Measurements from ENCODE around the gene PCMTD2.

Gene PCMTD2

GRCh38 chr20:64255361-64256281, at the start of gene PCMTD2:
TSS of gene PCMTD2 (plus strand) at chr20:64255748. CDS start at chr20:64259966, 4,218 bp downstream.
- POLR2A ChIA-PET = interaction anchor here (0.8 to 1.1 kb wide), 2 partner anchors 15 to 32 kb away, joined by 3 to 4 read pairs; no protein-coding TSS in a partner anchor
- Histone ChIP-seq H3K36me3 (ENCODE audit: control insufficient read depth in 2 of 2, insufficient read depth in 1 of 2, low read length in 2 of 2) (no peaks in the 10 kb centered on the region; a peak in 1 of 3 replicates), H3K9me3 (ENCODE audit: control insufficient read depth, insufficient read depth, low read depth, low read length) (no peaks in the 10 kb centered on the region), H3K27ac (ENCODE audit: extremely low read depth, low read depth, low read length) (peak within 1 kb of the TSS; percentile 74), H3K4me3 (ENCODE audit: low read depth, low read length) (peak within 1 kb of the TSS; percentile 73), H3K4me1 (ENCODE audit: control insufficient read depth, insufficient read depth, low read length) (no peaks in the 10 kb centered on the region)
- CTCF ChIA-PET = interaction anchor here (1.1 kb wide), 1 partner anchor 9 kb away, joined by 3 read pairs; no protein-coding TSS in a partner anchor
- TF ChIP-seq ZNF513 (tag by site-specific recombination; IDR thresholded peaks at IDR 0.05) (no peak), ZXDB (tag by site-specific recombination; IDR thresholded peaks at IDR 0.05) (peak; percentile 48), ZNF324 (tag by site-specific recombination; IDR thresholded peaks at IDR 0.05) (peak; percentile 77; the same call in 1 of the 2 replicates), ZNF23 (tag by site-specific recombination; IDR thresholded peaks at IDR 0.05; ENCODE audit: borderline replicate concordance) (no peak), ZNF76 (tag by site-specific recombination; IDR thresholded peaks at IDR 0.05; ENCODE audit: borderline replicate concordance, low read depth) (peak; percentile 57; the same call in 1 of the 2 replicates), ZNF670 (tag by site-specific recombination; IDR thresholded peaks at IDR 0.05; ENCODE audit: low read depth) (no peak), ZSCAN16 (tag by site-specific recombination; IDR thresholded peaks at IDR 0.05) (0 out of 2 replicates have a peak, but pooled peaks have one; percentile 45), ZNF600 (tag by site-specific recombination; IDR thresholded peaks at IDR 0.05) (peak; percentile 40), MYNN (tag by site-specific recombination; IDR thresholded peaks at IDR 0.05; ENCODE audit: borderline replicate concordance) (no peak), ZSCAN30 (tag by site-specific recombination; IDR thresholded peaks at IDR 0.05) (peak; percentile 75; the same call in 1 of the 2 replicates), ZNF549 (tag by site-specific recombination; IDR thresholded peaks at IDR 0.05) (no peak), GLI2 (tag by site-specific recombination; IDR thresholded peaks at IDR 0.05; ENCODE audit: borderline replicate concordance, low read depth) (no peak), HOXC10 (CRISPR knock-in tag; IDR thresholded peaks at IDR 0.05) (no peak), FEZF1 (tag by site-specific recombination; IDR thresholded peaks at IDR 0.05) (no peak), ZNF341 (tag by site-specific recombination; IDR thresholded peaks at IDR 0.05; ENCODE audit: low read depth) (no peak), GLI4 (tag by site-specific recombination; IDR thresholded peaks at IDR 0.05) (no peak), ZFP37 (tag by site-specific recombination; IDR thresholded peaks at IDR 0.05) (no peak), ZNF660 (tag by site-specific recombination; IDR thresholded peaks at IDR 0.05) (no peak), ZNF776 (tag by site-specific recombination; IDR thresholded peaks at IDR 0.05; ENCODE audit: borderline replicate concordance) (no peak), ZNF843 (tag by site-specific recombination; IDR thresholded peaks at IDR 0.05) (0 out of 2 replicates have a peak, but pooled peaks have one; percentile 21), KLF9 (tag by site-specific recombination; IDR thresholded peaks at IDR 0.05; ENCODE audit: low read depth) (0 out of 2 replicates have a peak, but pooled peaks have one; percentile 39), ZNF423 (tag by site-specific recombination; IDR thresholded peaks at IDR 0.05) (peak; percentile 40; the same call in 1 of the 2 replicates), ZNF610 (tag by site-specific recombination; IDR thresholded peaks at IDR 0.05; ENCODE audit: borderline replicate concordance) (0 out of 2 replicates have a peak, but pooled peaks have one; percentile 74), ZNF777 (tag by site-specific recombination; IDR thresholded peaks at IDR 0.05; ENCODE audit: borderline replicate concordance) (peak; percentile 41; the same call in 1 of the 2 replicates)
- TF ChIP-seq, protein P1, sequence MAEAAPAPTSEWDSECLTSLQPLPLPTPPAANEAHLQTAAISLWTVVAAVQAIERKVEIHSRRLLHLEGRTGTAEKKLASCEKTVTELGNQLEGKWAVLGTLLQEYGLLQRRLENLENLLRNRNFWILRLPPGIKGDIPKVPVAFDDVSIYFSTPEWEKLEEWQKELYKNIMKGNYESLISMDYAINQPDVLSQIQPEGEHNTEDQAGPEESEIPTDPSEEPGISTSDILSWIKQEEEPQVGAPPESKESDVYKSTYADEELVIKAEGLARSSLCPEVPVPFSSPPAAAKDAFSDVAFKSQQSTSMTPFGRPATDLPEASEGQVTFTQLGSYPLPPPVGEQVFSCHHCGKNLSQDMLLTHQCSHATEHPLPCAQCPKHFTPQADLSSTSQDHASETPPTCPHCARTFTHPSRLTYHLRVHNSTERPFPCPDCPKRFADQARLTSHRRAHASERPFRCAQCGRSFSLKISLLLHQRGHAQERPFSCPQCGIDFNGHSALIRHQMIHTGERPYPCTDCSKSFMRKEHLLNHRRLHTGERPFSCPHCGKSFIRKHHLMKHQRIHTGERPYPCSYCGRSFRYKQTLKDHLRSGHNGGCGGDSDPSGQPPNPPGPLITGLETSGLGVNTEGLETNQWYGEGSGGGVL (tag by site-specific recombination; IDR thresholded peaks at IDR 0.05) = no peak
- TF ChIP-seq, protein P2, sequence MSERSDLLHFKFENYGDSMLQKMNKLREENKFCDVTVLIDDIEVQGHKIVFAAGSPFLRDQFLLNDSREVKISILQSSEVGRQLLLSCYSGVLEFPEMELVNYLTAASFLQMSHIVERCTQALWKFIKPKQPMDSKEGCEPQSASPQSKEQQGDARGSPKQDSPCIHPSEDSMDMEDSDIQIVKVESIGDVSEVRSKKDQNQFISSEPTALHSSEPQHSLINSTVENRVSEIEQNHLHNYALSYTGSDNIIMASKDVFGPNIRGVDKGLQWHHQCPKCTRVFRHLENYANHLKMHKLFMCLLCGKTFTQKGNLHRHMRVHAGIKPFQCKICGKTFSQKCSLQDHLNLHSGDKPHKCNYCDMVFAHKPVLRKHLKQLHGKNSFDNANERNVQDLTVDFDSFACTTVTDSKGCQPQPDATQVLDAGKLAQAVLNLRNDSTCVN (tag by site-specific recombination; optimal IDR thresholded peaks at IDR 0.05) = peak; percentile 82
- TF ChIP-seq, protein P3, sequence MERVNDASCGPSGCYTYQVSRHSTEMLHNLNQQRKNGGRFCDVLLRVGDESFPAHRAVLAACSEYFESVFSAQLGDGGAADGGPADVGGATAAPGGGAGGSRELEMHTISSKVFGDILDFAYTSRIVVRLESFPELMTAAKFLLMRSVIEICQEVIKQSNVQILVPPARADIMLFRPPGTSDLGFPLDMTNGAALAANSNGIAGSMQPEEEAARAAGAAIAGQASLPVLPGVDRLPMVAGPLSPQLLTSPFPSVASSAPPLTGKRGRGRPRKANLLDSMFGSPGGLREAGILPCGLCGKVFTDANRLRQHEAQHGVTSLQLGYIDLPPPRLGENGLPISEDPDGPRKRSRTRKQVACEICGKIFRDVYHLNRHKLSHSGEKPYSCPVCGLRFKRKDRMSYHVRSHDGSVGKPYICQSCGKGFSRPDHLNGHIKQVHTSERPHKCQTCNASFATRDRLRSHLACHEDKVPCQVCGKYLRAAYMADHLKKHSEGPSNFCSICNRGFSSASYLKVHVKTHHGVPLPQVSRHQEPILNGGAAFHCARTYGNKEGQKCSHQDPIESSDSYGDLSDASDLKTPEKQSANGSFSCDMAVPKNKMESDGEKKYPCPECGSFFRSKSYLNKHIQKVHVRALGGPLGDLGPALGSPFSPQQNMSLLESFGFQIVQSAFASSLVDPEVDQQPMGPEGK (tag by site-specific recombination; IDR thresholded peaks at IDR 0.05) = peak; percentile 32; the same call in 1 of the 2 replicates
- TF ChIP-seq, protein P4, sequence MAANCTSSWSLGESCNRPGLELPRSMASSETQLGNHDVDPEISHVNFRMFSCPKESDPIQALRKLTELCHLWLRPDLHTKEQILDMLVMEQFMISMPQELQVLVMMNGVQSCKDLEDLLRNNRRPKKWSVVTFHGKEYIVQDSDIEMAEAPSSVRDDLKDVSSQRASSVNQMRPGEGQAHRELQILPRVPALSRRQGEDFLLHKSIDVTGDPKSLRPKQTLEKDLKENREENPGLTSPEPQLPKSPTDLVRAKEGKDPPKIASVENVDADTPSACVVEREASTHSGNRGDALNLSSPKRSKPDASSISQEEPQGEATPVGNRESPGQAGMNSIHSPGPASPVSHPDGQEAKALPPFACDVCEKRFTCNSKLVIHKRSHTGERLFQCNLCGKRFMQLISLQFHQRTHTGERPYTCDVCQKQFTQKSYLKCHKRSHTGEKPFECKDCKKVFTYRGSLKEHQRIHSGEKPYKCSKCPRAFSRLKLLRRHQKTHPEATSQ (tag by site-specific recombination; IDR thresholded peaks at IDR 0.05) = peak; percentile 73; the same call in 1 of the 2 replicates
